Measurements from ENCODE around the gene C16orf74. TPM values are rescaled to one million over a fixed set of nuclear protein-coding genes. Genes with fewer than 3 reads are reported as not detected.

C16orf74 gene
- total RNA-seq, 1 donor from 2014 or later = 1.6 TPM

GRCh38 chr16:85670840-85671239 lies 80.1 kb downstream of the C16orf74 start:
- DNase-seq = no peak

- no peak for DNase-seq
Observed at GRCh38 chr16:85668676-85669424, 82.0 kb downstream of the C16orf74 start.

- DNase-seq = no peak
Observed at GRCh38 chr16:85667841-85668413, 83.0 kb downstream of the C16orf74 start.

GRCh38 chr16:85667261-85667660 lies 83.6 kb downstream of the C16orf74 start:
- no peak for DNase-seq

- DNase-seq = no peak
Observed at GRCh38 chr16:85665929-85666328, 85.0 kb downstream of the C16orf74 start.

- DNase-seq = no peak
Observed at GRCh38 chr16:85665373-85665740, 85.5 kb downstream of the C16orf74 start.

GRCh38 chr16:85664580-85665372 lies 86.1 kb downstream of the C16orf74 start:
- no peak for DNase-seq

- DNase-seq = no peak
Observed at GRCh38 chr16:85663891-85664321, 87.0 kb downstream of the C16orf74 start.

- DNase-seq = no peak
Observed at GRCh38 chr16:85662976-85663830, 87.7 kb downstream of the C16orf74 start.

- no peak for DNase-seq
Observed at GRCh38 chr16:85662482-85662812, 88.4 kb downstream of the C16orf74 start.

- DNase-seq = no peak
Observed at GRCh38 chr16:85661740-85662481, 89.0 kb downstream of the C16orf74 start.

- no peak for DNase-seq
Observed at GRCh38 chr16:85660843-85661739, 89.8 kb downstream of the C16orf74 start.

GRCh38 chr16:85659805-85660511 lies 90.9 kb downstream of the C16orf74 start:
- no peak for DNase-seq

- no peak for DNase-seq
Observed at GRCh38 chr16:85659336-85659735, 91.6 kb downstream of the C16orf74 start.

- DNase-seq = no peak
Observed at GRCh38 chr16:85658504-85659326, 92.2 kb downstream of the C16orf74 start.

- DNase-seq = no peak
Observed at GRCh38 chr16:85657996-85658395, 92.9 kb downstream of the C16orf74 start.
